B cell (primary cell): ENCODE results near the gene METTL9. TPM values are rescaled to one million over a fixed set of nuclear protein-coding genes. Genes with fewer than 3 reads are reported as not detected.

ENCODE experiments used
- ATAC-seq: fragments of 200-7000 bp; cut with Tn5 transposase; one replicate; pipeline ENCODE4 v1.10.0; 2021; ENCODE audit warnings: low read depth, mild to moderate bottlenecking, moderate number of reproducible peaks, moderate library complexity
- CTCF ChIA-PET: fragments of 350-600 bp; sonication (Branson Sonifier 250); formaldehyde crosslinking; loops from one replicate; lab custom pipeline; 2021; ENCODE audit warnings: antibody characterized with exemption, inconsistent platforms; lab: Charles Lee
- POLR2A ChIA-PET: fragments of 350-600 bp; sonication (Branson Sonifier 250); formaldehyde crosslinking; loops from one replicate; lab custom pipeline; 2021; ENCODE audit warnings: antibody characterized with exemption; lab: Charles Lee
- DNase-seq: peaks from one replicate; pipeline ENCODE4 v3.0.0; 2013
- H2AFZ ChIP-seq: 2 replicates; pipeline ENCODE4 v1.6.1; 2012; ENCODE audit warnings: mild to moderate bottlenecking, low read depth, low read length; ENCODE audit not compliant: insufficient read depth, poor library complexity, severe bottlenecking
- H3K27ac ChIP-seq, 2 donors: 1 replicate in 1 of 2; 2 replicates in 1 of 2; pipeline ENCODE4 v1.5.1; 2012 to 2013; ENCODE audit warnings: low read length in 2 of 2, mild to moderate bottlenecking in 2 of 2, moderate library complexity in 1 of 2
- H3K27me3 ChIP-seq, 4 experiments: fragments of 200-600 bp in 1 of 4; sonication (generic) in 1 of 4; replicated peaks in 1 of 4; 1 replicate in 2 of 4; 2 replicates in 2 of 4; pipeline versions ENCODE4 v1.6.1 to v1.7.0; 2013 to 2016; ENCODE audit warnings: low read length in 3 of 4, mild to moderate bottlenecking in 2 of 4, mixed read lengths in 1 of 4, moderate library complexity in 1 of 4; ENCODE audit not compliant: insufficient read depth in 4 of 4, control insufficient read depth in 3 of 4; ENCODE audit errors: control extremely low read depth in 1 of 4
- H3K36me3 ChIP-seq, 2 experiments: replicated peaks in 1 of 2; 1 replicate in 1 of 2; 2 replicates in 1 of 2; pipeline versions ENCODE4 v1.6.1 to v1.7.1; 2013; ENCODE audit warnings: low read length in 1 of 2; ENCODE audit not compliant: insufficient read depth in 2 of 2, control insufficient read depth in 1 of 2; ENCODE audit errors: control extremely low read depth in 1 of 2, extremely low read depth in 1 of 2
- H3K4me1 ChIP-seq, 2 donors: fragments of 200-600 bp in 1 of 2; sonication (generic) in 1 of 2; 1 replicate in 1 of 2; 2 replicates in 1 of 2; pipeline versions ENCODE4 v1.5.1 to v1.6.1; 2013 to 2017; ENCODE audit warnings: low read length in 2 of 2; ENCODE audit not compliant: control insufficient read depth in 2 of 2, insufficient read depth in 2 of 2
- H3K4me2 ChIP-seq: replicated peaks from 2 replicates; pipeline ENCODE3; 2012; ENCODE audit warnings: mild to moderate bottlenecking, low read depth, low read length; ENCODE audit not compliant: poor library complexity, severe bottlenecking
- H3K4me3 ChIP-seq, 5 experiments: fragments of 200-600 bp in 1 of 5; sonication (generic) in 1 of 5; 1 replicate in 3 of 5; 2 replicates in 2 of 5; pipeline versions ENCODE4 v1.5.1 to v1.7.0; 2011 to 2016; ENCODE audit warnings: low read length in 4 of 5, mild to moderate bottlenecking in 4 of 5, low read depth in 2 of 5, control low read depth in 1 of 5, moderate library complexity in 1 of 5; ENCODE audit not compliant: insufficient read depth in 1 of 5; ENCODE audit errors: control extremely low read depth in 1 of 5, extremely low read depth in 1 of 5
- H3K79me2 ChIP-seq: fragments of 200-600 bp; sonication (generic); one replicate; pipeline ENCODE4 v1.6.0; 2016; ENCODE audit warnings: low read length; ENCODE audit not compliant: control insufficient read depth, insufficient read depth
- H3K9ac ChIP-seq: fragments of 200-600 bp; sonication (generic); 2 replicates; pipeline ENCODE4 v1.6.1; 2017; ENCODE audit warnings: mild to moderate bottlenecking, low read length, moderate library complexity
- H3K9me3 ChIP-seq, 3 donors: one replicate each; pipeline versions ENCODE4 v1.6.1 to v1.7.1; 2013; ENCODE audit warnings: low read length in 2 of 3; ENCODE audit not compliant: control insufficient read depth in 2 of 3, insufficient read depth in 1 of 3; ENCODE audit errors: control extremely low read depth in 1 of 3
- H4K20me1 ChIP-seq: 2 replicates; pipeline ENCODE4 v1.6.0; 2012; ENCODE audit warnings: mild to moderate bottlenecking, low read length; ENCODE audit not compliant: insufficient read depth, control insufficient read depth, poor library complexity, severe bottlenecking
- H3K27ac Mint-ChIP-seq: one replicate; pipeline ENCODE4 v1.8.0; 2021; ENCODE audit warnings: mixed read lengths
- H3K27me3 Mint-ChIP-seq: one replicate; pipeline ENCODE4 v1.8.0; 2021; ENCODE audit warnings: mixed read lengths
- H3K4me1 Mint-ChIP-seq: one replicate; pipeline ENCODE4 v1.8.0; 2021; ENCODE audit warnings: mixed read lengths
- H3K4me3 Mint-ChIP-seq: one replicate; pipeline ENCODE4 v1.8.0; 2021; ENCODE audit warnings: mixed read lengths
- H3K9me3 Mint-ChIP-seq: one replicate; pipeline ENCODE4 v1.8.0; 2022; ENCODE audit warnings: mixed read lengths; ENCODE audit not compliant: insufficient read depth
- EZH2 ChIP-seq: IDR thresholded peaks from 2 replicates; pipeline ENCODE4 v1.6.1; 2012; ENCODE audit warnings: borderline replicate concordance, low read depth, mild to moderate bottlenecking, moderate library complexity, low read length; ENCODE audit not compliant: insufficient read depth, poor library complexity, severe bottlenecking
- WGBS: methylation state at CpG from one replicate; pipeline ENCODE4 v1.1.5; 2013; ENCODE audit warnings: missing lambda C conversion rate; ENCODE audit not compliant: insufficient coverage; 5-methylcytosine and 5-hydroxymethylcytosine counted together
- intact Hi-C: fragments of 100-400 bp; cut with micrococcal nuclease; formaldehyde crosslinking; loops from one replicate; pipeline ENCODE4 v1.10.0; 2022
- polyA plus RNA-seq: library from polyadenylated mRNA; depleted of rRNA; stranded (reverse); fragments of >200 nt; gene quantifications from 2 replicates; pipeline ENCODE4 v1.2.3, GENCODE V29; 2012
- total RNA-seq, 2 donors: library from RNA; stranded (reverse); fragments of 120-200 nt in 1 of 2; gene quantifications; 1 replicate in 1 of 2; 2 replicates in 1 of 2; pipeline versions ENCODE4 v1.2.3 to v1.2.4, GENCODE V29; 2013 to 2022
- TF ChIP-seq, protein P1 (sequence below): fragments of 200-600 bp; IDR thresholded peaks from one replicate; pipeline ENCODE4 v1.8.0; 2022; ENCODE audit warnings: antibody characterized with exemption, mild to moderate bottlenecking

Gene METTL9
- total and polyA plus RNA-seq, 2 donors (not counting 1 experiment from before 2014, with no cell fraction given), result 34.0 to 57.7 TPM

DNA sequence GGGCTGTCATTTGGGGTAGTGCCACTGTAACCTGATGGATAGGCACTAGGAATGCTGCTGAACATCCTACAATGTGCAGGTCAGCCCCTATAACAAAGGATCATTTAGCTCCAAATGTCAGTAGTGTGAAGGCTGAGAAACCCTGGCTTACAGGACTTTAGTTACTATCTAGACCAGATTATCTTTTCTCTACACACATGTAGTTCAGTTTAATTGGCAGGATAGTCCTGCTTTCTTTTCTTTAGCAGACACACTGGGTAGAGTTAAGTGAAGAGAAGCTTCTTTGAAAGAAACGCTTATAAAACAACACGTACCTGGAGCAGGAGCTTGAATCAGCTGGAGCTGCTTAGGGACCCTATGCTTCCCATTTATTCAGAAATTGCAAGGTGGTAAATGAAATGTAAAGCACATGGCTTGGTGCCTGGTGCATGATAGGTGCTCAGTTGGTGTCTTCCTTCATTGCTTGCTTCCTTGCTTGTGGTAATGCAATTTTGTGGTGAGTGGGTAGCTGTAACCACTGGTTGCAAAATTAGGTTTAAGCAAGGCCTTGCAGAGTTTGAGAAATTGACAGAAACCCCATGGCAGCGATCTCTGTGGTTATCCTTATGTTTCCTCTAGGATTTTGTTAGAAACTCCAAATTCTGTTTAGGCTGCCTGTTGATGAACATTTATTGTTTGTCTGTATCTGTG is 9.4 kb downstream of the METTL9 start:
- CTCF ChIA-PET, result interaction anchor here (0.6 to 1.9 kb wide), 2 partner anchors 30 to 1962 kb away, joined by 3 to 4 read pairs; no protein-coding TSS in a partner anchor
- H3K4me1 ChIP-seq, result peaks cover 21 to 24% of the 10 kb centered on the region in 2 donors

DNA sequence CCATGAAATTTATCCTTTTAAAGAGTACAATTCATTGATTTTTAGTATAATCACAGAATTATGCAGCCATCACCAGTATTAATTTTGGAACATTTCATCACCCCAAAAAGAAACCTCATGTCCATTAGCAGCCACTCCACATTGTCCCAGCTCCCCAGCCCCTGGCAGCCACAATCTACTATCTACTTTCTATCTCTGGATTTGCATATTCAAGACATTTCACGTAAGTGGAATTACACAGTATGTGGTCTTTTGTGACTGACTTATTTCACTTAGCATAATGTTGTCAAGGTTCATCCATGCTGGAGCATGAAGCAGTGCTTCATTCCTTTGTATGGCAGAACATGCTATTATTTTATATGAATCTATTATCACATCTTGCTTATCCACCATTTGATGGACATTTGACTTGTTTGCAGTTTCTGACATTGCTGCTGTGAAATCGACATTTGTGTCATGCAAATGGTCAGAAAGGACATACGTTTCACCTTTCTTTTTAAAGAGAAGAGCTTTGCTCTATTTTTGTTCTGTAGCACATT is 10.7 kb downstream of the METTL9 start:
- Mint-ChIP-seq H3K4me1 (peaks cover 52% of the 10 kb centered on the region), H3K27me3 (no peaks in the 10 kb centered on the region), H3K27ac (no peak overlapping the region), H3K9me3 (no peaks in the 10 kb centered on the region), H3K4me3 (peak overlapping the region; percentile 26)
- ATAC-seq, result no peak
- peaks cover 65% of the 10 kb centered on the region for H4K20me1 ChIP-seq
- H3K79me2 ChIP-seq, result peaks cover 99% of the 10 kb centered on the region
- H3K9me3 ChIP-seq, result no peaks in the 10 kb centered on the region
- H3K9ac ChIP-seq, result no peak overlapping the region
- intact Hi-C loops, result no loop called here
- WGBS, result 92% methylated on average over 2 of the region's 3 CpGs
- POLR2A ChIA-PET, result no interaction called here
- no peak overlapping the region for H3K27ac ChIP-seq
- no peak for DNase-seq
- CTCF ChIA-PET, result interaction anchor here (1.1 to 1.9 kb wide), 2 partner anchors 29 to 47 kb away, joined by 4 read pairs; no protein-coding TSS in a partner anchor
- peaks cover 0 to 10% of the 10 kb centered on the region in 2 experiments for H3K36me3 ChIP-seq
- peaks cover 21 to 27% of the 10 kb centered on the region in 2 donors for H3K4me1 ChIP-seq
- no peaks in the 10 kb centered on the region for H3K27me3 ChIP-seq
- no peak for TF ChIP-seq EZH2
- TF ChIP-seq, protein P1, sequence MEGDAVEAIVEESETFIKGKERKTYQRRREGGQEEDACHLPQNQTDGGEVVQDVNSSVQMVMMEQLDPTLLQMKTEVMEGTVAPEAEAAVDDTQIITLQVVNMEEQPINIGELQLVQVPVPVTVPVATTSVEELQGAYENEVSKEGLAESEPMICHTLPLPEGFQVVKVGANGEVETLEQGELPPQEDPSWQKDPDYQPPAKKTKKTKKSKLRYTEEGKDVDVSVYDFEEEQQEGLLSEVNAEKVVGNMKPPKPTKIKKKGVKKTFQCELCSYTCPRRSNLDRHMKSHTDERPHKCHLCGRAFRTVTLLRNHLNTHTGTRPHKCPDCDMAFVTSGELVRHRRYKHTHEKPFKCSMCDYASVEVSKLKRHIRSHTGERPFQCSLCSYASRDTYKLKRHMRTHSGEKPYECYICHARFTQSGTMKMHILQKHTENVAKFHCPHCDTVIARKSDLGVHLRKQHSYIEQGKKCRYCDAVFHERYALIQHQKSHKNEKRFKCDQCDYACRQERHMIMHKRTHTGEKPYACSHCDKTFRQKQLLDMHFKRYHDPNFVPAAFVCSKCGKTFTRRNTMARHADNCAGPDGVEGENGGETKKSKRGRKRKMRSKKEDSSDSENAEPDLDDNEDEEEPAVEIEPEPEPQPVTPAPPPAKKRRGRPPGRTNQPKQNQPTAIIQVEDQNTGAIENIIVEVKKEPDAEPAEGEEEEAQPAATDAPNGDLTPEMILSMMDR, result no peak
- no peak overlapping the region for H2AFZ ChIP-seq
- no peak overlapping the region for H3K4me3 ChIP-seq
- H3K4me2 ChIP-seq, result no peak overlapping the region

More for the DNA sequence above, 9.4 kb downstream of the METTL9 start:
- DNase-seq (no peak), ATAC-seq (no peak)
- Histone ChIP-seq H3K9me3 (no peaks in the 10 kb centered on the region), H3K4me3 (no peak overlapping the region), H3K36me3 (peaks cover 0 to 9% of the 10 kb centered on the region in 2 experiments), H4K20me1 (peaks cover 66% of the 10 kb centered on the region), H3K27ac (no peak overlapping the region), H3K4me2 (peak overlapping the region; percentile 3), H3K27me3 (no peaks in the 10 kb centered on the region), H3K79me2 (peaks cover 99% of the 10 kb centered on the region), H3K9ac (no peak overlapping the region), H2AFZ (no peak overlapping the region)
- intact Hi-C loops, result no loop called here
- Mint-ChIP-seq H3K27me3 (no peaks in the 10 kb centered on the region), H3K4me1 (peaks cover 58% of the 10 kb centered on the region), H3K4me3 (no peak overlapping the region), H3K27ac (no peak overlapping the region), H3K9me3 (no peaks in the 10 kb centered on the region)
- TF ChIP-seq EZH2, result no peak
- TF ChIP-seq, protein P1, result no peak
- POLR2A ChIA-PET, result no interaction called here
- WGBS, result 13% methylated on average over 1 of the region's 3 CpGs
